Measurements from ENCODE around the gene NOSIP. TPM values are rescaled to one million over a fixed set of nuclear protein-coding genes. Genes with fewer than 3 reads are reported as not detected.

The NOSIP gene
- total RNA-seq, 6 experiments from 2014 or later, result 16.2 to 31.9 (median 23.2) TPM

GRCh38 chr19:49590971-49591730 lies 10.8 kb upstream of the NOSIP start, which contains the start of gene PRR12:
PRR12 (plus strand) TSS chr19:49591182; CDS start chr19:49591655, 473 bp downstream.
- peaks cover 0 to 4% (median 0%) of the 10 kb centered on the region in 4 donors for H3K4me1 ChIP-seq
- TF ChIP-seq CTCF (IDR thresholded peaks at IDR 0.05) (no peak), POLR2A (IDR thresholded peaks at IDR 0.05) (no peak)
- DNase-seq (peak; percentile 59 to 73 (median 72)), ATAC-seq (peak; percentile 53 to 63 (median 56))
- no peaks in the 10 kb centered on the region for H3K9me3 ChIP-seq
- no peaks in the 10 kb centered on the region for H3K27me3 ChIP-seq
- intact Hi-C loops (cut with DNase I), result loop anchor here in 1 of 2 donors (10.0 kb wide), 1 partner anchor 74 kb away; the partner anchor contains the start of genes BCL2L12 and IRF3
- H3K36me3 ChIP-seq, result peaks cover 0 to 13% (median 1%) of the 10 kb centered on the region in 4 donors
- peak within 1 kb of the TSS; percentile 39 to 84 (median 82) for H3K27ac ChIP-seq
- H3K4me3 ChIP-seq, result peak within 1 kb of the TSS; percentile 76 to 83 (median 77)
- WGBS (ENCODE audit: insufficient coverage, low coverage, low lambda C conversion rate, missing lambda C conversion rate), result under 1% methylated on average over 34 of the region's 66 CpGs

GRCh38 chr19:49590071-49590970 lies 10.0 kb upstream of the NOSIP start:
- Histone ChIP-seq H3K36me3 (peaks cover 0 to 10% (median 1%) of the 10 kb centered on the region in 4 donors), H3K27ac (peak overlapping the region; percentile 39 to 84 (median 82)), H3K27me3 (no peaks in the 10 kb centered on the region), H3K9me3 (no peaks in the 10 kb centered on the region), H3K4me1 (peaks cover 0 to 4% (median 0%) of the 10 kb centered on the region in 4 donors), H3K4me3 (peak overlapping the region; percentile 76 to 83 (median 77))
- intact Hi-C loops (cut with DNase I), result loop anchor here in 1 of 2 donors (10.0 kb wide), 1 partner anchor 74 kb away; the partner anchor contains the start of genes BCL2L12 and IRF3
- under 1% methylated on average over 22 of the region's 58 CpGs for WGBS (ENCODE audit: insufficient coverage, low coverage, low lambda C conversion rate, missing lambda C conversion rate)
- peak; percentile 97 to 98 (median 98) for DNase-seq
- TF ChIP-seq POLR2A (IDR thresholded peaks at IDR 0.05), result peak; percentile 80
- TF ChIP-seq CTCF (IDR thresholded peaks at IDR 0.05), result peak in 1 of 4 donors; percentile 2
- peak; percentile 89 to 94 (median 91) for ATAC-seq

- H3K36me3 ChIP-seq, result peaks cover 0 to 4% (median 1%) of the 10 kb centered on the region in 4 donors
- ATAC-seq (peak in 1 of 4 donors; percentile 1), DNase-seq (no peak)
- H3K27me3 ChIP-seq, result no peaks in the 10 kb centered on the region
- WGBS (ENCODE audit: insufficient coverage, low coverage, low lambda C conversion rate, missing lambda C conversion rate), result 49% methylated on average over 5 of the region's 5 CpGs
- peak overlapping the region in 1 of 3 donors; percentile 39 for H3K27ac ChIP-seq
- H3K4me1 ChIP-seq, result peaks cover 0 to 4% (median 0%) of the 10 kb centered on the region in 4 donors
- intact Hi-C loops (cut with DNase I), result no loop called here
- no peak for TF ChIP-seq CTCF (IDR thresholded peaks at IDR 0.05)
- no peak for TF ChIP-seq POLR2A (IDR thresholded peaks at IDR 0.05)
- H3K4me3 ChIP-seq, result peak overlapping the region in 1 of 3 donors; percentile 77
- H3K9me3 ChIP-seq, result no peaks in the 10 kb centered on the region
These were observed 9.1 kb upstream of the NOSIP start for GRCh38 chr19:49589502-49589905.

- WGBS (ENCODE audit: insufficient coverage, low coverage, low lambda C conversion rate, missing lambda C conversion rate), result 75% methylated on average over 11 of the region's 18 CpGs
These were observed 8.2 kb upstream of the NOSIP start for GRCh38 chr19:49588365-49589122.

More at GRCh38 chr19:49588365-49589122, 8.2 kb upstream of the NOSIP start:
- TF ChIP-seq CTCF (IDR thresholded peaks at IDR 0.05) (no peak), POLR2A (IDR thresholded peaks at IDR 0.05) (no peak)
- intact Hi-C loops (cut with DNase I), result no loop called here
- no peaks in the 10 kb centered on the region for H3K27me3 ChIP-seq
- H3K4me3 ChIP-seq, result no peak overlapping the region
- H3K4me1 ChIP-seq, result peaks cover 0 to under 1% (median 0%) of the 10 kb centered on the region in 4 donors
- no peaks in the 10 kb centered on the region for H3K9me3 ChIP-seq
- no peak for ATAC-seq
- peaks cover 0 to under 1% (median 0%) of the 10 kb centered on the region in 4 donors for H3K36me3 ChIP-seq
- no peak overlapping the region for H3K27ac ChIP-seq
- peak in 1 of 3 donors; percentile 26 for DNase-seq

Measured in right lobe of liver (tissue), 6 donors.